AG04450 (cell line): Measurements from ENCODE around the gene GNAS. TPM values are rescaled to one million over a fixed set of nuclear protein-coding genes. Genes with fewer than 3 reads are reported as not detected.

Experiments used
- CTCF ChIA-PET: fragments of 300-600, 350-600 bp; formaldehyde crosslinking; extraction: SDS; loops from one replicate; lab custom pipeline; 2022; ENCODE audit warnings: antibody characterized with exemption, inconsistent platforms; lab: Charles Lee
- POLR2A ChIA-PET: fragments of 350-600 bp; formaldehyde crosslinking; extraction: SDS; loops from one replicate; lab custom pipeline; 2021; ENCODE audit warnings: antibody characterized with exemption, inconsistent platforms; lab: Yijun Ruan, JAX
- DNase-seq: peaks from one replicate; pipeline ENCODE4 v3.0.0-alpha.2; 2011; ENCODE audit warnings: low read depth, low spot score
- H3K27ac ChIP-seq: one replicate; pipeline ENCODE4 v1.5.1; 2012; ENCODE audit warnings: low read depth, low read length, control low read depth
- H3K27me3 ChIP-seq: one replicate; pipeline ENCODE4 v1.6.0; 2012; ENCODE audit warnings: low read length; ENCODE audit not compliant: control insufficient read depth, insufficient read depth
- H3K4me3 ChIP-seq: 2 replicates; pipeline ENCODE4 v1.5.1; 2011; ENCODE audit warnings: mild to moderate bottlenecking, low read depth, low read length, control low read depth
- H3K9me3 ChIP-seq: 2 replicates; pipeline ENCODE4 v1.5.1; 2012; ENCODE audit warnings: low read length; ENCODE audit not compliant: control insufficient read depth, insufficient read depth
- CTCF ChIP-seq: IDR thresholded peaks from 2 replicates; pipeline ENCODE4 v1.5.1; 2011; ENCODE audit warnings: low read depth, low read length, control low read depth, inconsistent platforms
- polyA minus RNA-seq: library from RNA; depleted of rRNA, polyadenylated mRNA; stranded (reverse); fragments of >200 nt; gene quantifications from 2 replicates; pipeline ENCODE4 v1.2.3, GENCODE V29; 2011; rRNA and poly(A)+ RNA removed
- polyA plus RNA-seq: library from polyadenylated mRNA; depleted of rRNA; stranded (reverse); fragments of >200 nt; gene quantifications from 2 replicates; pipeline ENCODE4 v1.2.3, GENCODE V29; 2011; rRNA removed

Gene GNAS
- polyA plus RNA-seq (765 and 1,181 TPM in 2 replicates), polyA minus RNA-seq (1,147 and 1,540 TPM in 2 replicates)

GRCh38 chr20:58852543-58853271 is at the start of gene GNAS:
Gene GNAS (plus strand): TSS chr20:58852716.
- Histone ChIP-seq H3K9me3 (peaks cover 50% of the 10 kb centered on the region), H3K4me3 (peak within 1 kb of the TSS; percentile 75), H3K27ac (no peak within 1 kb of the TSS), H3K27me3 (peaks cover 42% of the 10 kb centered on the region)
- TF ChIP-seq CTCF = peak; percentile 83
- peak; percentile 11 for DNase-seq
- ChIA-PET POLR2A (interaction anchor here (1.5 kb wide), 1 partner anchor 36 kb away, joined by 3 read pairs; no protein-coding TSS in a partner anchor), CTCF (interaction anchor here (0.6 to 0.7 kb wide), 3 partner anchors 9 to 201 kb away, joined by 3 read pairs; partner anchors contain the start of gene STX16)

DNA sequence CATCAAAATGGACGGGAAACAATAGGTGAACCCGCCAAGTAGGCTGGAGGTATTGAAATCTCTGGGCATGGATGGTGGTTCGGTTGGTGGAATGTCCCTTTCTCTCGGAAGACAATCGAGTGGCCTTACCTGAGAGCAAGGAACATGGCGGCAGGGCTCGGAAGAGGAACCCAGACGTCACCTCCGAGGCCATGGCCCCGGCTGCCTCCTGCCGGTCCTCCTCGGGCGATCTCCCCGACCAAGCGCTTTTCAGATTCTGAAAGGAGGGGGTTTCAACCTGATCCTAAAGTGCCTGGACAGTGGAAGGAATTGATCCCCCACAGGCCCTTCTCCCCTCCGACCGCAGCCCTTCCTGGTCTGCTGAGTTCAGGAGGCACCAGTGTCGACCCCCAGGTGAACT is 49.0 kb upstream of the GNAS start:
- Histone ChIP-seq H3K9me3 (no peaks in the 10 kb centered on the region), H3K27me3 (peaks cover 36% of the 10 kb centered on the region), H3K27ac (no peak overlapping the region), H3K4me3 (no peak overlapping the region)
- no peak for TF ChIP-seq CTCF
- DNase-seq = no peak
- CTCF ChIA-PET = no interaction called here
- POLR2A ChIA-PET = no interaction called here

DNA sequence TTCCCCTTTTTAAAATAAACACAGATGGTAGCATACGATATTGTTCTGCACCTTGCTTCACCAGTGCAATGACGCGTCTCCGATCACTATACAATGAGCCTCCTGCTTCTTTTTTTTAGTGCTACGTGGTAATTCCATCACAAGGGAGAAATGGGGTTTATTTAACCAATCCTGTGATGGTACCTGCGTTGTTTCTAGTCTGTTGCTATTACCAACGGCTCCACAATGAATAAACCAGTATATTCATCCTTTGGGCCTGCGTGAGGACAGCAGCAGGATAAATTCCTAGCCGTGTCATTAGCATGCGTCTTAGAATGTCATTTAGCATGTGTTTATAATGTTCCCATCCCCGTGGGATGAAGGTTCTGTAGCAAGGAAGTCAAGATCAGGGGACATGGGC is 44.7 kb upstream of the GNAS start:
- Histone ChIP-seq H3K27ac (no peak overlapping the region), H3K4me3 (no peak overlapping the region), H3K27me3 (peaks cover 27% of the 10 kb centered on the region), H3K9me3 (no peaks in the 10 kb centered on the region; the same call in 1 of the 2 replicates)
- CTCF ChIA-PET = no interaction called here
- POLR2A ChIA-PET = no interaction called here
- no peak for DNase-seq
- TF ChIP-seq CTCF = no peak

GRCh38 chr20:58808271-58809046 is 44.1 kb upstream of the GNAS start:
- no peak overlapping the region for H3K27ac ChIP-seq
- no peak for DNase-seq
- TF ChIP-seq CTCF = no peak
- CTCF ChIA-PET = no interaction called here
- no peaks in the 10 kb centered on the region; the same call in 1 of the 2 replicates for H3K9me3 ChIP-seq
- H3K27me3 ChIP-seq = peaks cover 21% of the 10 kb centered on the region
- H3K4me3 ChIP-seq = no peak overlapping the region
- POLR2A ChIA-PET = no interaction called here
